GM12878 (cell line): ENCODE results near the gene DCAF12. TPM values are rescaled to one million over a fixed set of nuclear protein-coding genes. Genes with fewer than 3 reads are reported as not detected.

Experiments
- ATAC-seq: fragments of 200-7000 bp; cut with Tn5 transposase; 3 replicates; pipeline ENCODE4 v1.9.1; 2020; ENCODE audit warnings: mild to moderate bottlenecking, moderate library complexity
- BruUV-seq: library from RNA; stranded (reverse); fragments of 400-500 nt; replicated peaks from 2 replicates; lab custom pipeline; 2021; lab: Mats Ljungman, UMichigan
- CTCF ChIA-PET: fragments of 300-600 bp; sonication (Branson Sonifier 250); formaldehyde crosslinking; extraction: SDS; loops from one replicate; lab custom pipeline; 2021; ENCODE audit warnings: inconsistent platforms; lab: Yijun Ruan, JAX
- POLR2A ChIA-PET: fragments of 350-600 bp; formaldehyde crosslinking; extraction: SDS; loops from one replicate; lab custom pipeline; 2021; ENCODE audit warnings: inconsistent platforms; lab: Charles Lee
- RAD21 ChIA-PET: fragments of 300-600 bp; sonication (Branson Sonifier 250); formaldehyde crosslinking; loops from one replicate; lab custom pipeline; 2023; ENCODE audit warnings: antibody characterized with exemption; ENCODE audit not compliant: unreplicated experiment; lab: Charles Lee
- SMC1A ChIA-PET: fragments of 300-600 bp; sonication (Branson Sonifier 250); formaldehyde crosslinking; loops from one replicate; lab custom pipeline; 2023; ENCODE audit not compliant: unreplicated experiment, uncharacterized antibody; lab: Charles Lee
- DNase-seq: peaks from one replicate; pipeline ENCODE4 v3.0.0-alpha.2; 2011; ENCODE audit warnings: low read depth, low spot score
- FAIRE-seq: peaks from 3 replicates; lab custom pipeline; 2011; peaks lifted over from hg19 to GRCh38; lab: Jason Lieb, UNC
- H2AFZ ChIP-seq: 2 replicates; pipeline ENCODE4 v1.6.0; 2011; ENCODE audit warnings: low read depth, low read length, control low read depth; ENCODE audit not compliant: control insufficient read depth
- H3K27ac ChIP-seq: 2 replicates; pipeline ENCODE4 v1.5.1; 2011; ENCODE audit warnings: control low read depth; ENCODE audit not compliant: control insufficient read depth, insufficient read depth
- H3K27me3 ChIP-seq, 2 experiments: replicated peaks in 1 of 2; 2 replicates each; pipeline versions ENCODE4 v1.6.0 to v1.6.1; 2011; ENCODE audit warnings: low read length in 1 of 2; ENCODE audit not compliant: control insufficient read depth in 2 of 2, insufficient read depth in 2 of 2
- H3K36me3 ChIP-seq, 2 experiments: 2 replicates each; pipeline ENCODE4 v1.5.1; 2011; ENCODE audit warnings: low read length in 1 of 2; ENCODE audit not compliant: control insufficient read depth in 2 of 2, insufficient read depth in 2 of 2
- H3K4me1 ChIP-seq: 2 replicates; pipeline ENCODE4 v1.6.1; 2011; ENCODE audit warnings: mild to moderate bottlenecking, low read length, moderate library complexity, mixed read lengths; ENCODE audit not compliant: control insufficient read depth, insufficient read depth
- H3K4me2 ChIP-seq: 2 replicates; pipeline ENCODE4 v1.6.0; 2011; ENCODE audit warnings: control low read depth; ENCODE audit not compliant: control insufficient read depth, insufficient read depth
- H3K4me3 ChIP-seq: fragments of 200-600 bp; sonication (generic); 2 replicates; pipeline ENCODE4 v1.5.1; 2016
- H3K79me2 ChIP-seq: 2 replicates; pipeline ENCODE4 v1.6.0; 2011; ENCODE audit warnings: low read length; ENCODE audit not compliant: control insufficient read depth, insufficient read depth
- H3K9ac ChIP-seq: 2 replicates; pipeline ENCODE4 v1.8.0; 2011; ENCODE audit warnings: low read length, control low read depth, mixed read lengths; ENCODE audit not compliant: control insufficient read depth, insufficient read depth
- H3K9me3 ChIP-seq: replicated peaks from 3 replicates; pipeline ENCODE4 v1.5.1; 2011; ENCODE audit warnings: mild to moderate bottlenecking, low read length; ENCODE audit not compliant: control insufficient read depth, insufficient read depth
- H4K20me1 ChIP-seq: 2 replicates; pipeline ENCODE4 v1.6.0; 2011; ENCODE audit not compliant: control insufficient read depth, insufficient read depth
- ATF7 ChIP-seq: fragments of 450-650 bp; IDR thresholded peaks from 2 replicates; pipeline ENCODE4 v1.6.1; 2016; ENCODE audit warnings: low read depth, mild to moderate bottlenecking
- BCL3 ChIP-seq: IDR thresholded peaks from 2 replicates; pipeline ENCODE4 v1.6.1; 2011; ENCODE audit warnings: borderline replicate concordance, low read depth, mild to moderate bottlenecking, moderate library complexity, low read length; ENCODE audit not compliant: insufficient read depth, poor library complexity, severe bottlenecking
- CBFB ChIP-seq: IDR thresholded peaks from 2 replicates; pipeline ENCODE4 v1.6.1; 2016; ENCODE audit warnings: antibody characterized with exemption, low read depth
- CBX5 ChIP-seq: sonication (generic); IDR thresholded peaks from 2 replicates; pipeline ENCODE4 v1.6.1; 2016; ENCODE audit warnings: low read depth, moderate library complexity, mild to moderate bottlenecking, inconsistent platforms
- EP300 ChIP-seq, 2 experiments: fragments of 150-350 bp in 1 of 2; IDR thresholded peaks; 2 replicates each; pipeline ENCODE4 v1.6.1; 2011 to 2012; ENCODE audit warnings: low read depth in 2 of 2, low read length in 2 of 2, borderline replicate concordance in 1 of 2, improper control_type of control experiment in 1 of 2, inconsistent platforms in 1 of 2; ENCODE audit not compliant: control insufficient read depth in 1 of 2
- ETV6 ChIP-seq, 2 experiments: fragments of 450-650 bp in 1 of 2; IDR thresholded peaks in 1 of 2; conservative IDR thresholded peaks in 1 of 2; 2 replicates each; pipeline ENCODE4 v1.6.1; 2014; ENCODE audit warnings: antibody characterized with exemption in 1 of 2, borderline replicate concordance in 1 of 2, low read depth in 1 of 2, mild to moderate bottlenecking in 1 of 2, moderate library complexity in 1 of 2
- IKZF2 ChIP-seq, 2 experiments: fragments of 450-650 bp; IDR thresholded peaks; 2 replicates each; pipeline ENCODE4 v1.6.1; 2017; ENCODE audit warnings: mild to moderate bottlenecking in 2 of 2, moderate library complexity in 2 of 2
- NFXL1 ChIP-seq: fragments of 450-650 bp; IDR thresholded peaks from 2 replicates; pipeline ENCODE4 v1.6.1; 2017; ENCODE audit warnings: antibody characterized with exemption, mild to moderate bottlenecking, borderline replicate concordance
- NFYB ChIP-seq: IDR thresholded peaks from 2 replicates; pipeline ENCODE4 v1.6.1; 2011; ENCODE audit warnings: low read depth, mild to moderate bottlenecking, low read length, improper control_type of control experiment, moderate library complexity; ENCODE audit not compliant: insufficient read depth
- PAX5 ChIP-seq: IDR thresholded peaks from 2 replicates; pipeline ENCODE4 v1.6.1; 2011; ENCODE audit warnings: low read depth, low read length, borderline replicate concordance
- PBX3 ChIP-seq: IDR thresholded peaks from 2 replicates; pipeline ENCODE4 v1.6.1; 2011; ENCODE audit warnings: mild to moderate bottlenecking, low read depth, low read length, moderate library complexity; ENCODE audit not compliant: insufficient replicate concordance
- WGBS: methylation state at CpG from one replicate; pipeline ENCODE4 v1.1.6; 2016; ENCODE audit warnings: low lambda C conversion rate; ENCODE audit not compliant: insufficient replicate concordance, insufficient coverage; ENCODE audit errors: missing lambda C conversion rate; 5-methylcytosine and 5-hydroxymethylcytosine counted together
- in situ Hi-C: fragments of 300-500 bp; cut with MboI; formaldehyde crosslinking; loops from 9 replicates; pipeline ENCODE4 v1.14.3; 2018; ENCODE audit warnings: mixed read lengths
- intact Hi-C: fragments of 100-400 bp; cut with micrococcal nuclease; formaldehyde crosslinking; loops from one replicate; pipeline ENCODE4 v1.14.2; 2022; ENCODE audit not compliant: unreplicated experiment
- polyA plus RNA-seq, 11 experiments: library from polyadenylated mRNA; depleted of rRNA in 4 of 11; unstranded in 6 of 11; stranded (reverse) in 5 of 11; fragments of >200 nt; fragmentation: Nextera tagmentation in 4 of 11; fragmentation: Illumina TruSeq in 1 of 11; extraction: Ambion mirVana in 4 of 11; extraction: Trizol in 1 of 11; gene quantifications; 1 replicate in 1 of 11; 2 replicates in 10 of 11; pipeline versions ENCODE4 v1.2.1 to v1.2.3, GENCODE V29; 2011 to 2016; ENCODE audit warnings: inconsistent platforms in 2 of 11, missing spikeins in 2 of 11, low read depth in 1 of 11
- total RNA-seq, 4 experiments: library from RNA; depleted of rRNA in 3 of 4; stranded (reverse); fragments of >200 nt in 3 of 4; fragmentation: Illumina TruSeq in 1 of 4; extraction: Trizol in 1 of 4; gene quantifications; 2 replicates each; pipeline versions ENCODE4 v1.2.1 to v1.2.3, GENCODE V29; 2013 to 2021
- TF ChIP-seq, protein P1 (sequence below): fragments of 450-650 bp; IDR thresholded peaks from 2 replicates; pipeline ENCODE4 v1.6.1; 2017; ENCODE audit warnings: mild to moderate bottlenecking, moderate library complexity
- TF ChIP-seq, protein P2 (sequence below): fragments of 450-650 bp; IDR thresholded peaks from 2 replicates; pipeline ENCODE4 v1.6.1; 2017; ENCODE audit warnings: low read depth, mild to moderate bottlenecking, moderate library complexity

Gene DCAF12
- total and polyA plus RNA-seq, 10 of the 15 experiments (the other 5 are each of a cell fraction or from before 2014, with no cell fraction given), result 11.7 to 57.6 (median 34.6) TPM

GRCh38 chr9:34123682-34124081, 2.8 kb downstream of the DCAF12 start:
- ChIA-PET POLR2A (interaction anchor here (0.6 to 0.9 kb wide), 2 partner anchors 24 to 337 kb away, joined by 3 to 5 read pairs; no protein-coding TSS in a partner anchor), SMC1A (interaction anchor here (1.0 to 1.4 kb wide), 2 partner anchors 47 to 91 kb away, joined by 3 read pairs; no protein-coding TSS in a partner anchor), CTCF (interaction anchor here (1.3 to 1.4 kb wide), 2 partner anchors 55 to 130 kb away, joined by 3 read pairs; partner anchors contain the start of gene UBAP1), RAD21 (interaction anchor here (0.9 kb wide), 1 partner anchor 204 kb away, joined by 3 read pairs; no protein-coding TSS in a partner anchor)
- ATAC-seq (peak; percentile 56), DNase-seq (peak; percentile 52), FAIRE-seq (no peak)
- in situ Hi-C loops, result no loop called here
- peaks cover 0 to 13% of the 10 kb centered on the region in 2 experiments; a peak in 2 of 4 replicates for H3K36me3 ChIP-seq
- H3K4me3 ChIP-seq, result 0 out of 2 replicates have a peak overlapping the region, but pooled peaks have one; percentile 97
- H4K20me1 ChIP-seq, result no peaks in the 10 kb centered on the region
- BruUV-seq, result no TSS peak
- WGBS, result 0% methylated on average over 6 of the region's 6 CpGs
- intact Hi-C loops, result no loop called here
- peak overlapping the region; percentile 99 for H3K4me2 ChIP-seq
- H3K27me3 ChIP-seq, result no peaks in the 10 kb centered on the region
- H3K27ac ChIP-seq, result peak overlapping the region; percentile 43; the same call in 1 of the 2 replicates
- H3K9ac ChIP-seq, result no peak overlapping the region
- H3K4me1 ChIP-seq, result peaks cover 20% of the 10 kb centered on the region
- no peaks in the 10 kb centered on the region for H3K9me3 ChIP-seq
- no peak overlapping the region for H2AFZ ChIP-seq
- H3K79me2 ChIP-seq, result peaks cover 47% of the 10 kb centered on the region
- peak in 1 of 2 experiments; percentile 28; a peak in 1 of 4 replicates for TF ChIP-seq EP300 (IDR thresholded peaks at IDR 0.05; ENCODE audit: borderline replicate concordance in 1 of 2, control insufficient read depth in 1 of 2, low read depth in 2 of 2, low read length in 2 of 2)
- TF ChIP-seq, protein P1, sequence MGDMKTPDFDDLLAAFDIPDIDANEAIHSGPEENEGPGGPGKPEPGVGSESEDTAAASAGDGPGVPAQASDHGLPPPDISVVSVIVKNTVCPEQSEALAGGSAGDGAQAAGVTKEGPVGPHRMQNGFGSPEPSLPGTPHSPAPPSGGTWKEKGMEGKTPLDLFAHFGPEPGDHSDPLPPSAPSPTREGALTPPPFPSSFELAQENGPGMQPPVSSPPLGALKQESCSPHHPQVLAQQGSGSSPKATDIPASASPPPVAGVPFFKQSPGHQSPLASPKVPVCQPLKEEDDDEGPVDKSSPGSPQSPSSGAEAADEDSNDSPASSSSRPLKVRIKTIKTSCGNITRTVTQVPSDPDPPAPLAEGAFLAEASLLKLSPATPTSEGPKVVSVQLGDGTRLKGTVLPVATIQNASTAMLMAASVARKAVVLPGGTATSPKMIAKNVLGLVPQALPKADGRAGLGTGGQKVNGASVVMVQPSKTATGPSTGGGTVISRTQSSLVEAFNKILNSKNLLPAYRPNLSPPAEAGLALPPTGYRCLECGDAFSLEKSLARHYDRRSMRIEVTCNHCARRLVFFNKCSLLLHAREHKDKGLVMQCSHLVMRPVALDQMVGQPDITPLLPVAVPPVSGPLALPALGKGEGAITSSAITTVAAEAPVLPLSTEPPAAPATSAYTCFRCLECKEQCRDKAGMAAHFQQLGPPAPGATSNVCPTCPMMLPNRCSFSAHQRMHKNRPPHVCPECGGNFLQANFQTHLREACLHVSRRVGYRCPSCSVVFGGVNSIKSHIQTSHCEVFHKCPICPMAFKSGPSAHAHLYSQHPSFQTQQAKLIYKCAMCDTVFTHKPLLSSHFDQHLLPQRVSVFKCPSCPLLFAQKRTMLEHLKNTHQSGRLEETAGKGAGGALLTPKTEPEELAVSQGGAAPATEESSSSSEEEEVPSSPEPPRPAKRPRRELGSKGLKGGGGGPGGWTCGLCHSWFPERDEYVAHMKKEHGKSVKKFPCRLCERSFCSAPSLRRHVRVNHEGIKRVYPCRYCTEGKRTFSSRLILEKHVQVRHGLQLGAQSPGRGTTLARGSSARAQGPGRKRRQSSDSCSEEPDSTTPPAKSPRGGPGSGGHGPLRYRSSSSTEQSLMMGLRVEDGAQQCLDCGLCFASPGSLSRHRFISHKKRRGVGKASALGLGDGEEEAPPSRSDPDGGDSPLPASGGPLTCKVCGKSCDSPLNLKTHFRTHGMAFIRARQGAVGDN, result peak; percentile 50
- TF ChIP-seq ETV6 (conservative IDR thresholded peaks at IDR 0.05 in 1 of 2, IDR thresholded peaks at IDR 0.05 in 1 of 2; ENCODE audit: borderline replicate concordance in 1 of 2, low read depth in 1 of 2), result peak in 1 of 2 experiments; percentile 96; a peak in 2 of 4 replicates
- TF ChIP-seq CBFB, result 0 out of 2 replicates have a peak, but pooled peaks have one; percentile 39
- TF ChIP-seq PBX3, result no peak
- TF ChIP-seq, protein P2, sequence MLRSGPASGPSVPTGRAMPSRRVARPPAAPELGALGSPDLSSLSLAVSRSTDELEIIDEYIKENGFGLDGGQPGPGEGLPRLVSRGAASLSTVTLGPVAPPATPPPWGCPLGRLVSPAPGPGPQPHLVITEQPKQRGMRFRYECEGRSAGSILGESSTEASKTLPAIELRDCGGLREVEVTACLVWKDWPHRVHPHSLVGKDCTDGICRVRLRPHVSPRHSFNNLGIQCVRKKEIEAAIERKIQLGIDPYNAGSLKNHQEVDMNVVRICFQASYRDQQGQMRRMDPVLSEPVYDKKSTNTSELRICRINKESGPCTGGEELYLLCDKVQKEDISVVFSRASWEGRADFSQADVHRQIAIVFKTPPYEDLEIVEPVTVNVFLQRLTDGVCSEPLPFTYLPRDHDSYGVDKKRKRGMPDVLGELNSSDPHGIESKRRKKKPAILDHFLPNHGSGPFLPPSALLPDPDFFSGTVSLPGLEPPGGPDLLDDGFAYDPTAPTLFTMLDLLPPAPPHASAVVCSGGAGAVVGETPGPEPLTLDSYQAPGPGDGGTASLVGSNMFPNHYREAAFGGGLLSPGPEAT, result peak; percentile 39; the same call in 1 of the 2 replicates
- no peak for TF ChIP-seq NFYB
- TF ChIP-seq NFXL1, result no peak
- TF ChIP-seq ATF7, result peak; percentile 49
- TF ChIP-seq BCL3, result no peak
- TF ChIP-seq IKZF2 (IDR thresholded peaks at IDR 0.05), result peak; percentile 89 to 90
- TF ChIP-seq PAX5, result 0 out of 2 replicates have a peak, but pooled peaks have one; percentile 16
- TF ChIP-seq CBX5, result 0 out of 2 replicates have a peak, but pooled peaks have one; percentile 29
